HepG2 (cell line): Measurements from ENCODE around the gene ATF6. TPM values are rescaled to one million over a fixed set of nuclear protein-coding genes. Genes with fewer than 3 reads are reported as not detected.

Source experiments
- ARNT2 ChIP-seq: sonication (generic); formaldehyde crosslinking; IDR thresholded peaks from 2 replicates; pipeline ENCODE4 v1.8.0; 2022; ENCODE audit warnings: mild to moderate bottlenecking, low read depth, missing genetic modification reagents, moderate library complexity
- CCDC6 ChIP-seq: sonication (generic); formaldehyde crosslinking; IDR thresholded peaks from 2 replicates; pipeline ENCODE4 v1.8.1; 2022; ENCODE audit warnings: mild to moderate bottlenecking, missing genetic modification reagents, moderate library complexity
- E2F5 ChIP-seq: sonication (generic); formaldehyde crosslinking; conservative IDR thresholded peaks from 2 replicates; pipeline ENCODE4 v1.4.0; 2020; ENCODE audit warnings: missing genetic modification reagents
- FOXM1 ChIP-seq: sonication (generic); formaldehyde crosslinking; IDR thresholded peaks from 2 replicates; pipeline ENCODE4 v1.5.0; 2020; ENCODE audit warnings: missing genetic modification reagents
- MTA3 ChIP-seq: sonication (generic); formaldehyde crosslinking; IDR thresholded peaks from 2 replicates; pipeline ENCODE4 v1.4.0; 2020; ENCODE audit warnings: missing genetic modification reagents
- NFE2L2 ChIP-seq: fragments of 150-350 bp; IDR thresholded peaks from 2 replicates; pipeline ENCODE4 v1.6.1; 2014; ENCODE audit warnings: low read length
- NFKBIZ ChIP-seq: IDR thresholded peaks from 2 replicates; pipeline ENCODE4 v1.6.1; 2018; ENCODE audit warnings: missing genetic modification reagents, missing compliant biosample characterization
- RELA ChIP-seq: sonication (generic); formaldehyde crosslinking; IDR thresholded peaks from 2 replicates; pipeline ENCODE4 v1.4.0; 2020; ENCODE audit warnings: missing genetic modification reagents
- SMC3 ChIP-seq: IDR thresholded peaks from 2 replicates; pipeline ENCODE4 v1.6.1; 2011; ENCODE audit warnings: low read length, improper control_type of control experiment
- STAG1 ChIP-seq: sonication (generic); formaldehyde crosslinking; IDR thresholded peaks from 2 replicates; pipeline ENCODE4 v1.4.0; 2020; ENCODE audit warnings: missing genetic modification reagents
- ZBTB20 ChIP-seq: sonication (generic); formaldehyde crosslinking; IDR thresholded peaks from 2 replicates; pipeline ENCODE4 v1.8.1; 2023; ENCODE audit warnings: missing genetic modification reagents, low read depth, mild to moderate bottlenecking, borderline replicate concordance
- ZNF24 ChIP-seq: fragments of 450-650 bp; IDR thresholded peaks from 2 replicates; pipeline ENCODE4 v1.6.1; 2017; ENCODE audit warnings: antibody characterized with exemption, mild to moderate bottlenecking
- ZNF362 ChIP-seq: sonication (generic); formaldehyde crosslinking; IDR thresholded peaks from 2 replicates; pipeline ENCODE4 v1.4.0; 2020; ENCODE audit warnings: missing genetic modification reagents, mild to moderate bottlenecking, borderline replicate concordance
- ZNF446 ChIP-seq: sonication (generic); formaldehyde crosslinking; IDR thresholded peaks from 2 replicates; pipeline ENCODE4 v1.5.0; 2020; ENCODE audit warnings: mild to moderate bottlenecking, missing genetic modification reagents
- ZNF550 ChIP-seq: sonication (generic); formaldehyde crosslinking; IDR thresholded peaks from 2 replicates; pipeline ENCODE4 v1.4.0; 2020; ENCODE audit warnings: mild to moderate bottlenecking, missing genetic modification reagents, borderline replicate concordance
- ZNF598 ChIP-seq: sonication (generic); formaldehyde crosslinking; IDR thresholded peaks from 2 replicates; pipeline ENCODE4 v1.5.1; 2020; ENCODE audit warnings: mild to moderate bottlenecking, missing genetic modification reagents, borderline replicate concordance
- ZNF747 ChIP-seq: sonication (generic); formaldehyde crosslinking; IDR thresholded peaks from 2 replicates; pipeline ENCODE4 v1.8.1; 2023; ENCODE audit warnings: missing genetic modification reagents, mild to moderate bottlenecking, borderline replicate concordance
- polyA plus RNA-seq, 8 experiments: library from polyadenylated mRNA; depleted of rRNA in 3 of 8; stranded (reverse) in 7 of 8; unstranded in 1 of 8; fragments of >200 nt; fragmentation: Illumina TruSeq in 4 of 8; extraction: Trizol in 4 of 8; gene quantifications; 2 replicates each; pipeline versions ENCODE4 v1.2.1 to v1.2.3, GENCODE V29; 2011 to 2016; ENCODE audit warnings: low read depth in 4 of 8, missing spikeins in 1 of 8, mixed read lengths in 1 of 8; ENCODE audit not compliant: insufficient read depth in 1 of 8
- total RNA-seq, 5 experiments: library from RNA; depleted of rRNA; stranded (reverse); fragments of >200 nt; fragmentation: Illumina TruSeq; extraction: Trizol; gene quantifications; 2 replicates each; pipeline ENCODE4 v1.2.3, GENCODE V29; 2016; ENCODE audit warnings: low read depth in 1 of 5
- TF ChIP-seq, protein P1 (sequence below), 2 experiments: sonication (generic) in 1 of 2; formaldehyde crosslinking in 1 of 2; IDR thresholded peaks; 2 replicates each; pipeline versions ENCODE4 v1.4.0 to v1.6.1; 2016 to 2020; ENCODE audit warnings: borderline replicate concordance in 1 of 2, low read depth in 1 of 2, mild to moderate bottlenecking in 1 of 2, missing genetic modification reagents in 1 of 2
- TF ChIP-seq, protein P2 (sequence below): sonication (generic); formaldehyde crosslinking; IDR thresholded peaks from 2 replicates; pipeline ENCODE4 v1.5.1; 2020; ENCODE audit warnings: missing genetic modification reagents, mild to moderate bottlenecking, borderline replicate concordance
- TF ChIP-seq, protein P3 (sequence below): sonication (generic); formaldehyde crosslinking; IDR thresholded peaks from 2 replicates; pipeline ENCODE4 v1.5.0; 2020; ENCODE audit warnings: mild to moderate bottlenecking, missing genetic modification reagents, moderate library complexity

ATF6 gene
- total and polyA plus RNA-seq, 2 of the 13 experiments (the other 11 are each of a cell fraction or from before 2014, with no cell fraction given) = 13.2 to 14.5 TPM

GRCh38 chr1:161738627-161739287 lies 27.4 kb upstream of the ATF6 start (continued):
- TF ChIP-seq, protein P1, sequence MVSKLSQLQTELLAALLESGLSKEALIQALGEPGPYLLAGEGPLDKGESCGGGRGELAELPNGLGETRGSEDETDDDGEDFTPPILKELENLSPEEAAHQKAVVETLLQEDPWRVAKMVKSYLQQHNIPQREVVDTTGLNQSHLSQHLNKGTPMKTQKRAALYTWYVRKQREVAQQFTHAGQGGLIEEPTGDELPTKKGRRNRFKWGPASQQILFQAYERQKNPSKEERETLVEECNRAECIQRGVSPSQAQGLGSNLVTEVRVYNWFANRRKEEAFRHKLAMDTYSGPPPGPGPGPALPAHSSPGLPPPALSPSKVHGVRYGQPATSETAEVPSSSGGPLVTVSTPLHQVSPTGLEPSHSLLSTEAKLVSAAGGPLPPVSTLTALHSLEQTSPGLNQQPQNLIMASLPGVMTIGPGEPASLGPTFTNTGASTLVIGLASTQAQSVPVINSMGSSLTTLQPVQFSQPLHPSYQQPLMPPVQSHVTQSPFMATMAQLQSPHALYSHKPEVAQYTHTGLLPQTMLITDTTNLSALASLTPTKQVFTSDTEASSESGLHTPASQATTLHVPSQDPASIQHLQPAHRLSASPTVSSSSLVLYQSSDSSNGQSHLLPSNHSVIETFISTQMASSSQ (IDR thresholded peaks at IDR 0.05; ENCODE audit: low read depth) = no peak
- TF ChIP-seq, protein P1 (CRISPR knock-in tag; IDR thresholded peaks at IDR 0.05; ENCODE audit: borderline replicate concordance) = no peak
- TF ChIP-seq E2F5 (CRISPR knock-in tag) = no peak
- TF ChIP-seq NFE2L2 = no peak
- no peak for TF ChIP-seq CCDC6 (CRISPR knock-in tag)
- TF ChIP-seq ZNF24 = no peak
- TF ChIP-seq ZBTB20 (CRISPR knock-in tag) = no peak
- TF ChIP-seq ZNF598 = no peak
- TF ChIP-seq ZNF550 (CRISPR knock-in tag) = no peak
- TF ChIP-seq SMC3 = peak; percentile 55; the same call in 1 of the 2 replicates
- TF ChIP-seq RELA (CRISPR knock-in tag) = no peak
- no peak for TF ChIP-seq ZNF446 (CRISPR knock-in tag)
- TF ChIP-seq, protein P2, sequence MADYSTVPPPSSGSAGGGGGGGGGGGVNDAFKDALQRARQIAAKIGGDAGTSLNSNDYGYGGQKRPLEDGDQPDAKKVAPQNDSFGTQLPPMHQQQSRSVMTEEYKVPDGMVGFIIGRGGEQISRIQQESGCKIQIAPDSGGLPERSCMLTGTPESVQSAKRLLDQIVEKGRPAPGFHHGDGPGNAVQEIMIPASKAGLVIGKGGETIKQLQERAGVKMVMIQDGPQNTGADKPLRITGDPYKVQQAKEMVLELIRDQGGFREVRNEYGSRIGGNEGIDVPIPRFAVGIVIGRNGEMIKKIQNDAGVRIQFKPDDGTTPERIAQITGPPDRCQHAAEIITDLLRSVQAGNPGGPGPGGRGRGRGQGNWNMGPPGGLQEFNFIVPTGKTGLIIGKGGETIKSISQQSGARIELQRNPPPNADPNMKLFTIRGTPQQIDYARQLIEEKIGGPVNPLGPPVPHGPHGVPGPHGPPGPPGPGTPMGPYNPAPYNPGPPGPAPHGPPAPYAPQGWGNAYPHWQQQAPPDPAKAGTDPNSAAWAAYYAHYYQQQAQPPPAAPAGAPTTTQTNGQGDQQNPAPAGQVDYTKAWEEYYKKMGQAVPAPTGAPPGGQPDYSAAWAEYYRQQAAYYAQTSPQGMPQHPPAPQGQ (CRISPR knock-in tag) = no peak
- peak; percentile 78; the same call in 1 of the 2 replicates for TF ChIP-seq ZNF362 (CRISPR knock-in tag)
- no peak for TF ChIP-seq ARNT2 (CRISPR knock-in tag)
- peak; percentile 76 for TF ChIP-seq STAG1 (CRISPR knock-in tag)
- TF ChIP-seq, protein P3, sequence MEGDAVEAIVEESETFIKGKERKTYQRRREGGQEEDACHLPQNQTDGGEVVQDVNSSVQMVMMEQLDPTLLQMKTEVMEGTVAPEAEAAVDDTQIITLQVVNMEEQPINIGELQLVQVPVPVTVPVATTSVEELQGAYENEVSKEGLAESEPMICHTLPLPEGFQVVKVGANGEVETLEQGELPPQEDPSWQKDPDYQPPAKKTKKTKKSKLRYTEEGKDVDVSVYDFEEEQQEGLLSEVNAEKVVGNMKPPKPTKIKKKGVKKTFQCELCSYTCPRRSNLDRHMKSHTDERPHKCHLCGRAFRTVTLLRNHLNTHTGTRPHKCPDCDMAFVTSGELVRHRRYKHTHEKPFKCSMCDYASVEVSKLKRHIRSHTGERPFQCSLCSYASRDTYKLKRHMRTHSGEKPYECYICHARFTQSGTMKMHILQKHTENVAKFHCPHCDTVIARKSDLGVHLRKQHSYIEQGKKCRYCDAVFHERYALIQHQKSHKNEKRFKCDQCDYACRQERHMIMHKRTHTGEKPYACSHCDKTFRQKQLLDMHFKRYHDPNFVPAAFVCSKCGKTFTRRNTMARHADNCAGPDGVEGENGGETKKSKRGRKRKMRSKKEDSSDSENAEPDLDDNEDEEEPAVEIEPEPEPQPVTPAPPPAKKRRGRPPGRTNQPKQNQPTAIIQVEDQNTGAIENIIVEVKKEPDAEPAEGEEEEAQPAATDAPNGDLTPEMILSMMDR = peak; percentile 57
- TF ChIP-seq NFKBIZ (CRISPR knock-in tag) = no peak
- TF ChIP-seq ZNF747 (CRISPR knock-in tag) = no peak
- TF ChIP-seq FOXM1 (CRISPR knock-in tag) = no peak
- TF ChIP-seq MTA3 (CRISPR knock-in tag) = no peak
